SU-DHL-6 (cell line): ENCODE measurements around the gene P2RY6.

ENCODE experiments used
- EZH2phosphoT487 ChIP-seq: fragments of 200-600 bp; sonication (generic), shearing (Covaris generic); conservative IDR thresholded peaks from 2 replicates; pipeline ENCODE4 v1.6.1; 2018; ENCODE audit warnings: mild to moderate bottlenecking, antibody characterized with exemption, low read length, moderate library complexity, mixed read lengths
- TF ChIP-seq, protein P1 (sequence below): fragments of 200-600 bp; sonication (generic); IDR thresholded peaks from one replicate; pipeline ENCODE4 v1.5.1; 2017; ENCODE audit warnings: antibody characterized with exemption, mild to moderate bottlenecking, low read length, moderate library complexity; ENCODE audit not compliant: insufficient read depth, poor library complexity, severe bottlenecking

DNA sequence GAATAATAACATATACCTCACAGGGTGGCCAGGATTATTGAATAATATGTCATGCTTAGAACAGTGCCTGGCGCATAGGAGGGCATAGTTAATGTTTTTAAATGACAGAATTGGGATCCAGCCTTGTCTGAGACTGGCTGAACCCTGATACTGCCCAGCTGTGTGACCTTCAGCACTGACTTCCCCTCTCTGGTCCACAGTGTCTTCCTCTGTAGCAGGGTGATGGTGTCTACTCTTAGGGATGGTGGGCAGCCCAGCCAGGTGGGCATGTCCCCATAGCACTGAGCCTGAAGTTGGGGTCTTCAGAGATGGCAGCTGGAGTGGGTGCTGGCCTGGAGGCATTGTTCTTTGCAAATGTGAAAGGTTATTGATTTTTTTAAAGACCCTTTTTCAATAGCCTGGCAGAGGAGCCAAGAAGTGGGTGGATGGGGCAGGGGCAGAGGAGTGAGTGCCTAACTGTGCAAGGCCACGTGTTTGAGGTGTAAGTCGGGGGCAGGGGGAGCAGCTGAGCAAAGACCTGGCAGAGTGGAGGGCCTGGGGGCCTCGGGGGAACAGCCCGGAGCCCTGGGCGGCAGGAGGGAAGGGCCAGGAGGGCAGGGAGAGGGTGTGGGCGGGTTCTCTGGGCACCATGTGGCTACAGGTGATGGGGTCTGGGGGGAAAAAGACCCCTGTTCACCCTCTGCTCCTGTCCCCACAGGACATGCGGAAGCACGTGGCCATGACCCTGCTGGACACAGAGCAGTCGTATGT lies 74.2 kb downstream of the P2RY6 start:
- TF ChIP-seq, protein P1, sequence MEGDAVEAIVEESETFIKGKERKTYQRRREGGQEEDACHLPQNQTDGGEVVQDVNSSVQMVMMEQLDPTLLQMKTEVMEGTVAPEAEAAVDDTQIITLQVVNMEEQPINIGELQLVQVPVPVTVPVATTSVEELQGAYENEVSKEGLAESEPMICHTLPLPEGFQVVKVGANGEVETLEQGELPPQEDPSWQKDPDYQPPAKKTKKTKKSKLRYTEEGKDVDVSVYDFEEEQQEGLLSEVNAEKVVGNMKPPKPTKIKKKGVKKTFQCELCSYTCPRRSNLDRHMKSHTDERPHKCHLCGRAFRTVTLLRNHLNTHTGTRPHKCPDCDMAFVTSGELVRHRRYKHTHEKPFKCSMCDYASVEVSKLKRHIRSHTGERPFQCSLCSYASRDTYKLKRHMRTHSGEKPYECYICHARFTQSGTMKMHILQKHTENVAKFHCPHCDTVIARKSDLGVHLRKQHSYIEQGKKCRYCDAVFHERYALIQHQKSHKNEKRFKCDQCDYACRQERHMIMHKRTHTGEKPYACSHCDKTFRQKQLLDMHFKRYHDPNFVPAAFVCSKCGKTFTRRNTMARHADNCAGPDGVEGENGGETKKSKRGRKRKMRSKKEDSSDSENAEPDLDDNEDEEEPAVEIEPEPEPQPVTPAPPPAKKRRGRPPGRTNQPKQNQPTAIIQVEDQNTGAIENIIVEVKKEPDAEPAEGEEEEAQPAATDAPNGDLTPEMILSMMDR: no peak
- no peak for TF ChIP-seq EZH2phosphoT487
